Astrocyte of the hippocampus (primary cell): ENCODE data around the gene TMEM156.

ENCODE experiments used
- DNase-seq: peaks from one replicate; pipeline ENCODE4 v3.0.0; 2011; ENCODE audit warnings: low read depth, low spot score

Gene TMEM156

GRCh38 chr4:39032218-39033085 is at the start of gene TMEM156:
Gene TMEM156 (minus strand): TSS chr4:39032409. CDS start chr4:39032313, 96 bp downstream.
- no peak for DNase-seq

DNA sequence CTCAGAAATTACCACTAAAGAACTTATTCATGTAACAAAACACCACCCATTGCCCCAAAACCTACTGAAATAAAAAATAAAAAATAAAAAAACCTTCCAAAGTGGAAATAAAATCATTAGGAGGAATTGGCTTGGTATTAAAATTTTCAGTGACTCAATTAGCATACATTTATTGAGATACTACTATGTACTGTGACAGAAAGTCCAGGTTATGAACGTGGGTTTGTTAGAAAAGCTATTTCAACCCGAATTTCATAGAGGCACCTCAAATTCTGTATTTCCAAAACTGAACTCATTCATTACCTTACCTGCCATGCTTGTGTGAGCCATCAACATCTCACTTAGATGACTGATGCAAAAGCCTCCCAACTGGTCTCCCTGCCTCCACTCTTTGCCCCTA is 46.6 kb upstream of the TMEM156 start:
- no peak for DNase-seq

DNA sequence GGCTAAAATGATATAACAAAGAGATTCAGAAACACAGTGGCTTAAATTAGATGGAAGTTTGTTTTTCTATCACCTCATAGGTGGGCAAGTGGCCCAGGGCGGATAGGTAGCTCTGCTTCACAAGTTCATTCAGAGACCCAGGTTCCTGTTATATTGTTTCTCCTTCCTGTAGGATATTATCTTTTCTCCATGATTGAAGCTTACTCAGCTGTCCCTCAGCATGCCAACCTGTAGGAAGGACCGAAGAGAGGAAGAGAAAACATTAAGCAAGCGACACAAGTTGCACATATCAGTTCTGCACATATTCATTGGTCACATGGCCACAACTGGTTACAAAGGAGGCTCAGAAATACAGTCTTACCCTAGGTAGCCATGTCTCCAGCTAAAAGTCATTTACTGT is 36.7 kb upstream of the TMEM156 start:
- DNase-seq, result no peak

DNA sequence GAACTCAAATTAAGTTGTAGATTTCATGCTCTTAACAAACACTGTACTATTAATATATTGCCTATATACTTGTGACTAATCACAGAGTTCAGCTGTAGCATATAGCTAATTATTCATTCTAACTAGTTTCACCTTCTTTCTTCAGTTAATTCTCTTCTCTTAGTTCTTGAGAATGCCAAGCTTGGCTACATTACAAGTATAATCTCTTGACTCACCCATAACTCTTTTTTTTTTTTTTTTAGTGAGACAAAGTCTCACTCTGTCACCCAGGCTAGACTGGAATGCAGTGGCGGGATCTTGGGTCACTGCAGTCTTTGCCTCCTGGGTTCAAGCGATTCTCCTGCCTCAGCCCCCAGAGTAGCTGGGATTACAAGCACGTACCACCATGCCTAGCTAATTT is 35.2 kb upstream of the TMEM156 start:
- DNase-seq, result peak; percentile 64

DNA sequence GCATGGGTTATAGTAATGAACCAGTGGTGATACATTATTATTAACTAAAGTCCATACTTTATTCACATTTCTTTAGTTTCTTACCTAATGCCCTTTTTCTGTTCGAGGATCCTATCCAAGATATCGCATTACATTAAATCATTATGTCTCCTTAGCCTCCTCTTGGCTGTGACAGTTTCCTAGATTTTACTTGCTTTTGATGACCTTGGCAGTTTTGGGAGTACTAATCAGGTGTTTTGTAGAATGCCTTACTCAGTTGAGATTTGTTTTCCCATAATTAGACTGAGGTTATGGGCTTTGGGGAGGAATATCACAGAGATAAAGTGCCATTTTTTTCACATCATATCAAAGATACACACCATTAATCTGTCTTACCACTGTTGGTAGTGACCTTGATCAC is 34.8 kb upstream of the TMEM156 start:
- DNase-seq, result no peak

DNA sequence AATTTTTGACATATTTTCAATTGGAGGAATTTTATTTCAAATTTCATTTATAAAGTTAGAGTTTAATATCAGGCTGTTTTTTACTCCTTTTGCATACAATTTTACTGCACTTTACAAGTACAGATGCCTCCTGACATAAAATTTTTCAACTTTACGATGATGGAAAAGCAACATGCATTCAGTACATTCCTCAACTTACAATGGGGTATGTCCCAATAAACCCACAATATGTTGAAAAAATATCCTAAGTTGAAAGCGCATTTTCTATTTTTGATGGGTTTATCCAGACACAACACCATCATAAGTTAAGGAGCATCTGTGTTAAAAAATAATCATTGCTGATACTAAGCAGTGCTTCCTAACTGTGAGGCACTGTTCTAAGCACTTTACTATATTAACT is 34.2 kb upstream of the TMEM156 start:
- no peak for DNase-seq

GRCh38 chr4:39063430-39063829 is 31.2 kb upstream of the TMEM156 start:
- DNase-seq, result no peak

DNA sequence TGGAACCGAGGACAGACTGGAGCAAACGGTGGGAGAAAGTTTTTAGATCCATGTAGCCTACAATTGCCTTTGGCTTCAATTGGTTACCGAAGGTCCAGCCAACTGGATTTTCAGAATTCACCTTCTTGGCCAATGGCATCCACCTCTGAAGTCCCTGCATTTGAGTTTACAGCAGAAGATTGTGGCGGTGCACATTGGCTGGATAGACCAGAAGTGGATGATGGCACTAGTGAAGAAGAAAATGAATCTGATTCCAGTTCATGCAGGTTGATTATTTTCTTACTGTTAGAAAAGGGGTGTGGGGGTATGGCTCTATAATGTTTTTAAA is 30.5 kb upstream of the TMEM156 start:
- no peak for DNase-seq

DNA sequence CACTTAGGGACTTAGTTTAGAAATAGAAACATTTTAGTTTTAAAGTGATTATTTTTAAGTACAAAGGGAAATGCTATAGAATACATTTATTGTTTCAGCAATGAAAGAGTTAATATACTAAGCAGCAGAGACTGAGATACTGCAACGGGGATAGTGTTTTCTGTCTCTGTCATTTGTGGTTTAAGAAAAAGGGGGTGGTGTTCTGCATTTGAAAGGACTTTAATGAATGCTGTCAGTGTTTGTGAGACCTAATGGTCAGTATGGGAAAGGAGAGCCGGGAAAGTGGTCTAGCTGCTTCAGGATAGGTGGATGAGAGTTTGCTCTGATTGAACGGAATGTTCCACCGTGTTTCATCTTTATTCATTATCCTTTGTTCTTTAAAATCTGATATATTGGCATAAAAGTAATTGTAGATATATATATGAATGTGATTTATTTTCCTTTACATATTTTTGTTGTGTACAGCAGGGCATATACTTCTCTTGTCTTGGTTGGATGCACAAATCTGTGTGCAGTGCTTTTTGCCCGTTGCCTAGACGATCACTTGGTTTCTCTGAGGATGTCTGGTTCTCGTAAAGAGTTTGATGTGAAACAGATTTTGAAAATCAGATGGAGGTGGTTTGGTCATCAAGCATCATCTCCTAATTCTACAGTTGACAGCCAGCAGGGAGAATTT is 30.0 kb upstream of the TMEM156 start, which contains the start of gene KLHL5:
Gene KLHL5, plus strand, starts transcription at position 139 of the 676 bp plus-strand sequence. Its CDS starts 421 bp downstream, at position 560.
- DNase-seq, result peak; percentile 66

- no peak for DNase-seq
These were observed 29.2 kb upstream of the TMEM156 start for GRCh38 chr4:39061457-39061856.

- DNase-seq, result no peak
These were observed 23.8 kb upstream of the TMEM156 start for GRCh38 chr4:39056023-39056422.

DNA sequence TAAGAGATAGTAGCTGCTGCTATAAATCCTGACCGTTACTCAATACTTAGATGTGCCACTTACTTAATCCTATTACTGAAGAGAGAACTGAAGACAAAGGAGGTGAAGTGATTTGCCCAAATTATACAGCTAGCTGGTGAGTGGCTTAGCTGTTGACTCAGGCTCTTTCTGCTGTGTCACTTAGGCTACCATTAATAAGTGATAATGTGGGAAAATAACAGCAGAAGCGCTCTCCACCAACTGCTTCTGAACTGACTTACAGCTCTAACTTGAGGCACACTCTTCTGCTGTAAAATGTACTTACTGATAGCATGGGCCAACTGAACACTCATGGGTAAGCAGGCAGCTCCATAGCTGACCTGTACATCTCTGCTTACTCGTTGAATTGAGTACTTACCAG is 22.3 kb upstream of the TMEM156 start:
- DNase-seq, result no peak

- no peak for DNase-seq
These were observed 21.8 kb upstream of the TMEM156 start for GRCh38 chr4:39053983-39054382.

DNA sequence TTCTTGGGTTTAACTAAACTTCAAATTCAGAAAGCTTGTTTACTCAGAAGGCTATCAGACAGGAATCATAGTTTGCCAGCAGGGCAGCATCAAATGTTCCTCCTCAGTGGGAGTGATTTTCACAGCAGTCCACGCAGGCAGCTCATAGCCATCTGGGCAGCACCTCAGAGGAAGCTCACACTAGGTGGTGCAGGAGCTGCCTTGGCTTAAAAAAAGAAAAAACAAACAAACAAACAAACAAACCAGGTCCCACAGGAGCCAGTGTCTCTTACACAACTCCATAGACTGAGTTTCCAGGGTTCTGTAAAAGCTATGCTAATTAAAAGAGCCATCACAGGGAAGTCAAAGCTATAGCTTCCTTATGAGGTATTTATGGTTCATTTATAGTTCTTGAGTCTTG is 19.3 kb upstream of the TMEM156 start:
- DNase-seq, result no peak

- DNase-seq, result no peak
These were observed 18.4 kb upstream of the TMEM156 start for GRCh38 chr4:39050590-39050989.

GRCh38 chr4:39048311-39048710 is 16.1 kb upstream of the TMEM156 start:
- DNase-seq, result no peak

DNA sequence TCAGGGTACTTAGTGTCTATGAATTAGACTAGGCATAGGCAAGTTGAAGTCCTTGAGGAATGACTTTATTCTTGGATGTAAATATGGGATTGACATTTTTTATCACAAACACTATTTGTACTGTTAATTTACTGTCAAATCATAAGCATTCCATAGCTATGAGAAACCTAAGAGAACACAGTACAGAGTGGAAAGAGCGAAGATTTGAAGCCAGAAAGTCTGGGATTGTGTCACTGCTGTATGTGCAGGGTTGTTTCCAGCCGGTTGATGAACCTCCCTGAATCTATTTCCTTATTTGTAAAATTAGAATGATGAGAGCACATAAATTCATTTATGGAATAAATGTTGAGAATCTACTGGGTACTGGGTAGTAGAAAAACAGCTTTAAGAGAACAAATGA is 15.5 kb upstream of the TMEM156 start:
- no peak for DNase-seq

DNA sequence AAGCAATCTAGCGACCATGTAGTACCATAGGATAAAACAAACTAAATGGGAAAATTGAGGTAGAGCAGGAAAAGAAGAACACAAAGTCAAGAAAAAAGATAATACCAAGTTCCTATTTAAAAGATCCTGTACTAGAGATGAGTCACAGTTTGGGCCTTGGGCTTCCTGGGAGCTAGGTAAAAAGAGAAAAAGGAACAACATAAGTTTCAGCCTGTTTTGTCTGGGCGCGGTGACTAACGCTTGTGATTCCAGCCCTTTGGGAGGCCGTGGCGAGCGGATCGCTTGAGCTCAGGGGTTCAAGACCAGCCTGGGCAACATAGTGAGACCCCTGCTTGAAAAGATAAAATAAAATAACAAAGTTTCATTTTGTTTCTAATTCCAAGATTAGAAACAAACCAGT is 14.0 kb upstream of the TMEM156 start:
- DNase-seq, result peak; percentile 52

GRCh38 chr4:39045827-39046221 is 13.6 kb upstream of the TMEM156 start:
- peak; percentile 39 for DNase-seq

GRCh38 chr4:39044956-39045826 is 13.0 kb upstream of the TMEM156 start:
- DNase-seq, result peak; percentile 70

GRCh38 chr4:39044364-39044955 is 12.3 kb upstream of the TMEM156 start:
- peak; percentile 94 for DNase-seq
